HG03139 (cell line): ENCODE data around the gene SRI.
A peak's percentile ranks its signal among the peaks of the same experiment; 100 is the strongest.
"Not testable (repeated sequence)": the region's sequence is repeated elsewhere in the genome, so short reads cannot be mapped to it uniquely, and the experiment has no call there.

Experiments
- ATAC-seq: cut with Tn5 transposase; IDR thresholded peaks from one replicate; pipeline ENCODE4 v1.9.1; 2021; ENCODE audit not compliant: unreplicated experiment

The SRI gene, protein sequence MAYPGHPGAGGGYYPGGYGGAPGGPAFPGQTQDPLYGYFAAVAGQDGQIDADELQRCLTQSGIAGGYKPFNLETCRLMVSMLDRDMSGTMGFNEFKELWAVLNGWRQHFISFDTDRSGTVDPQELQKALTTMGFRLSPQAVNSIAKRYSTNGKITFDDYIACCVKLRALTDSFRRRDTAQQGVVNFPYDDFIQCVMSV

GRCh38 chr7:88219781-88220747 lies at the start of gene SRI:
SRI (minus strand) TSS chr7:88220038; CDS start chr7:88220026, 12 bp downstream.
- ATAC-seq: peak; percentile 61

- no peak for ATAC-seq
Observed at GRCh38 chr7:88269586-88269985, 49.7 kb upstream of the SRI start.

GRCh38 chr7:88268858-88269257 lies 49.0 kb upstream of the SRI start:
- no peak for ATAC-seq

- ATAC-seq: no peak
Observed at GRCh38 chr7:88268051-88268450, 48.2 kb upstream of the SRI start.

DNA sequence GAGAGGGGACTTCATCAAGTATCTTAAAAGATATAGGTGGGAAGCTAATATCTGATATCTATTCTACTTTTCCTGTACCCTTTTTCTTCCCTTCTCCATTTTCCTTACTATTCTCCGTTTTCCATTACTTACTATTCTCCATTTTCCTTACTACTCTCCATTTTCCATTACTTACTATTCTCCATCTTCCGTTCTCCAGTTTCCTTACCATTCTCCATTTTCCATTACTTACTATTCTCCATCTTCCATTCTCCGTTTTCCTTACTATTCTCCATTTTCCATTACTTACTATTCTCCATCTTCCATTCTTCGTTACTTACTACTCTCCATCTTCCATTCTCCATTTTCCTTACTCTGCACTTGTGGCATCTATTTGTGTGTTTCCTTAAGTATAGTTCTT lies 47.6 kb upstream of the SRI start:
- no peak for ATAC-seq

GRCh38 chr7:88264987-88265386 lies 45.1 kb upstream of the SRI start:
- not testable (repeated sequence) for ATAC-seq

DNA sequence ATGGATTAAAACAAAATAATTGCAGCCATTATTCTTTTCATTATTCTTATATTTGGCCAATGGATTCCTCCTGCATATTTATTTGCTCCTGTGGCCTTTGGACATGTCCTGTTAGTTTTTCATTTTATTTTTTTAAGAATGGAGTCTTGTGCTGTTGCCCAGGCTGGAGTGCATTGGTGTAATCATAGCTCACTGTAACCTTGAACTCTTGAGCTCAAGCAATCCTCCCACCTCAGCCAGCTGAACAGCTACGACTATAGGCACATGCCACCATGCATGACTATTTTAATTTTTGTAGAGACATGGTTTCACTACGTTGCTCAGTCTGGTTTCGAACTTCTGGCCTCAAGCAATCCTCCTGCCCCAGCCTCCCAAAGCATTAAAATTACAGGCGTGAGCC lies 42.7 kb upstream of the SRI start:
- no peak for ATAC-seq

DNA sequence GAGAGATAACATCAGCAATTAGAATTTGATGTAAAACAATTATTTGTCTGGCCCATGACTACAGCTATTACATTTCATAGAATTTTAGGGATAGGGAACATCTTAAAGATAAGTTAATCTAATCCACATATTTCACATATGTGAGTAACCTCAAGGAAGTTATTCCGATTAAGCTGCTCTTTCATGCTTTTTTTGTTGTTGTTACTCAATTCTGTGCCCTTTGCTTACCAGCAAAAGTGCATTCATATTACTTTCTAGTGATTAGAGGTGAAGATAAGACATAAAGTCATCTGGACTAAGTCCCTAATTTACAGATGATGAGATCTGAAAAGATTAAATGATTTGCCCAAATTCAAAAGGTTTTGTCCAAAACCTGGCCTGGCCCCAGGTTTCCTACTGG lies 40.9 kb upstream of the SRI start:
- no peak for ATAC-seq

DNA sequence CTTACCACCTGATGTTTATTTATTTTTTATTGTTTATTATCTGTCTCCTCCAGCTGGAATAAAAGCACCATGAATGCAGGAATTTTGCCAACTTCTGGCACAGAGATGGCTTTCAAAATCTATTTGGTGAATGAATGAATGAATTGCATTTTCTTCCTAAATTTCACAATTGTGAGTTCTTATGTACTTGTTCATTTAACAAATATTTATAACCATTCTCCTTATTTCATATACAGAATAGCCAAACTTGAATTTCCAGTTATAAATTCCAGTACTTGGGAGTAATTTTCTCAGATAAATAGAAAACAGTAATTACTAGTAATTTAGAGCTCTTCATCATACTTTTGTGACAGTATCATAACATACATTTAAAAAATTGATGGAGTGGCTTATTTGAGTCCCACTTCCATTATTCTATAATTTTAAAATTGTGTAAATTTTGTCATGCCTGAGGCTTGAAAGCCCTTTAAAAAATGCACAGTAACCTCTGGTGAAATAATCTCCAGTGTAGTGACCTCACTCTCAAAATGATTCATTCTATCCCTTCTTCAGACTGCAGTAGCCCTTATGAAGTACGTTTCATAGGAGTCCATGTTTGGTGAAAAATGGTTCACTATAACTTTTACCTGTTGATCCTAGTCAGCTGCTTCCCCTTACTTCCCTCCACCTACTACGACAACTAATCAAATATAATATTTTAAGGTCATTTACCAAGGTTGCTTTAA lies 40.0 kb upstream of the SRI start:
- no peak for ATAC-seq

DNA sequence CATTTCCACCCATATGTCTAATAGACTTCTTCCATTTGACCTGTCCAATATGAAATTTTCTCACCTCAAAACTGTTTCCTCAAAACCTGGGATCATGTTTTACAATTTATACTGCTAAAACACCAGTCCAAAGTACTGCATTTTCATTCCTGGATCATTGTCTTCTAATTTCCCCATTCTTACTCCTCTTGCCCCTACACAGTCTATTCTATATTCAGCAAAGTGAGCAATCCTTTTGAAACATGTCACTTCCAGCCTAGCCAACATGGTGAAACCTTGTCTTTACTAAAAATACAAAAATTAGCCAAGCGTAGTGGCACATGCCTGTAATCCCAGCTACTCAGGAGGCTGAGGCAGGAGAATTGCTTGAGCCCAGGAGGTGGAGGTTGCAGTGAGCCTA lies 38.5 kb upstream of the SRI start:
- not testable (repeated sequence) for ATAC-seq

DNA sequence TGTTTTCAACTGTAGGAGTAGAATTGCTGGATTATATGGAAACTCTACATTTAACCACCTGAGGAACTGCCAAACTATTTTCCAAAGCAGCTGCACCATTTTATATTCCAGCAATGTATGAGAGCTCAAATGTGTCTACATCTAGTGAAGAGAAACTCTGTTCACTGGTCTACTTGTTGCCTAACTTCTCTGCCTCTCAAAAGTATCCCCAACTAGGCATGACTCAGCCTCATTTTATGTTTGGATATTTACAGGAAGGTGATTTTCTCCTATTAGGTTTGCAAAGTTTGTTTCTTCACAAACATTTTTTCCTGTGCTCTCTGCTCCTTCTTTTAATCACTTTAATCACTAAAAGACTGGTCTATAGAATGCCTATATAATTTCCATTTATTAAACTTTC lies 37.1 kb upstream of the SRI start:
- no peak for ATAC-seq

DNA sequence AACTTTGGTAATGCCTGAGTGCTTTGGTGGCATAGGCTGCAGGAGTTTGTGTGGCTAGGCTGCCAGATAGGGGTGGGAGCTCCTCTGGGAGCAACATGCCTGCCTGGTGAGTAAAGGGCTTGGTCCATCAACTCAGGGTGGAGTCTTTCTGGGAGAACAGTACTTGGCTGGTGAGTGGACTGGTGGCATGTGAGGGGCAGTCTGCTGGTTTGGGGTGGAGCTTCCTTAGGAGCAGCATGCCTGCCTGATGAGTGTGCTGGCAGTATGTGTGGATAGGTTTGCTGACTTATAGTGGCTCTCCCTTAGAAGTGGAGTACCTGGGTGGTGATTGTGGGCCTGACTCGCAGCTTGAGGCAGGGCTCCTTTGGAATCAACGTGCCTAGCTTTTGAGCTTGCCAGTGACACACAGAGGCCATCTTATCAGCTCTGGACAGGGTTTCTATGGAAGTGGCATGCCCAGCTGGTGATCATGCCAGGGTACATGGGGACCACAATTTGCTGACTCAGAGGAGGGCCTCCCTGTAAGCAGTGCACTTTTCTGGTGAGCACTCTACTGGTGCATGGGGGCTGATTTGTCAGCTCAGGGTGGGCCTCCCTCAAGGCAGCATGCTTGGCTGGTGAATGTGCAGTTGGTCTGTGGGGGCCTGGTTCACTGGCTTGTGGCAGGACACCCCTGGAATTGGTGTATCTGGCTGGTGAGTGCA lies 35.0 kb upstream of the SRI start:
- ATAC-seq: no peak

DNA sequence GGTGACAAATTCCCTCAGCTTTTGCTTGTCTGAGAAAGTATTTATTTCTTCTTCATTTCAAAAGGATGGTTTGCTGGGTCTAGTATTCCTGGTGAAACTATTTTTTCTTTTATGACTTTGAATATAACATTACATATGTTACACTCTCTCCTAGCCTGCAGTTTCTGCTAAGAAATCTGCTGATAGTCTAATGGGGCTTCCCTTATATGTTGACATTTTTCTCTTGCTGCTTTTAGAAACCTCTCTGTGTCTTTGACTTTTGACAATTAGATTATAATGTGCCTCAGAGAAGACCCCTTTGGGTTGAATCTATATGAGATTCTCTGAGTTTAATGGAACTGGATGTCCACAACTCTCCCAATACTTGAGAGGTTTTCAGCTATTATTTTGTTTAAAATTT lies 33.8 kb upstream of the SRI start:
- no peak for ATAC-seq

- no peak for ATAC-seq
Observed at GRCh38 chr7:88244258-88244657, 24.4 kb upstream of the SRI start.

- ATAC-seq: no peak
Observed at GRCh38 chr7:88243345-88243909, 23.6 kb upstream of the SRI start.

DNA sequence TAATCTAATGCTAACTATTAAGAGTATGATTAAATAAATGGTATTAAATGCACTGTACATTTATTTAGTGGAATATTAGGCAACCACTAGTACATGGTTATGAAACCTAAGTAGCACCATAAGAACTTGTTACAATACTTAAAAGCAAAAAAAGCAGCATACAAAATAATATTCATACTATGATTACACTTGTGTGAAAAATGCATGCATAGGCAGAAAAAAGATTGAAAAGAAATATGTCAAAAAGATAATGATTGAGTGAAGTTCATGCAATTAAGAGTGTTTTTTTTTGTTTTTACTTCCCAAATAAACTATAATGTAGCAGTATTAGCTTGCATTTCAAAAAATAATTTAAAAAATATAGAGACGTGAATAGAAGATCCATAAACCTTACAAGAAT lies 20.0 kb upstream of the SRI start:
- no peak for ATAC-seq

- no peak for ATAC-seq
Observed at GRCh38 chr7:88233828-88234227, 14.0 kb upstream of the SRI start.

DNA sequence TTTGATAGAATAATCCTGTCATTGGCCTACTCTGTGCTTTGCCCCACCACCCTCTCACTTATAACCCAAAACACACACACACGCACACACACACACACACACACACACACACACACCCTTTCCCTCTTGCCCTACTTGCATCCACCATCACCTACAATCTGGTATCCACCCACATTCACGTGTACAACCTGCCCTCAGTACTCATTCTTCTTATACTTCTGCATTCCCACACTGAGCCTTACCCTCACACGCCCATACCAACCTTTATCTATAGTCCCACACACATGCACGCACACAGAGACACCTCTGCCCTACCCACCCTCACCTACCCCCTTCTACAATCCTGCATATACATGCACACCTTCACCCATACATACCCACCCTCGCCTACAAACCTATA lies 10.8 kb upstream of the SRI start:
- ATAC-seq: no peak

DNA sequence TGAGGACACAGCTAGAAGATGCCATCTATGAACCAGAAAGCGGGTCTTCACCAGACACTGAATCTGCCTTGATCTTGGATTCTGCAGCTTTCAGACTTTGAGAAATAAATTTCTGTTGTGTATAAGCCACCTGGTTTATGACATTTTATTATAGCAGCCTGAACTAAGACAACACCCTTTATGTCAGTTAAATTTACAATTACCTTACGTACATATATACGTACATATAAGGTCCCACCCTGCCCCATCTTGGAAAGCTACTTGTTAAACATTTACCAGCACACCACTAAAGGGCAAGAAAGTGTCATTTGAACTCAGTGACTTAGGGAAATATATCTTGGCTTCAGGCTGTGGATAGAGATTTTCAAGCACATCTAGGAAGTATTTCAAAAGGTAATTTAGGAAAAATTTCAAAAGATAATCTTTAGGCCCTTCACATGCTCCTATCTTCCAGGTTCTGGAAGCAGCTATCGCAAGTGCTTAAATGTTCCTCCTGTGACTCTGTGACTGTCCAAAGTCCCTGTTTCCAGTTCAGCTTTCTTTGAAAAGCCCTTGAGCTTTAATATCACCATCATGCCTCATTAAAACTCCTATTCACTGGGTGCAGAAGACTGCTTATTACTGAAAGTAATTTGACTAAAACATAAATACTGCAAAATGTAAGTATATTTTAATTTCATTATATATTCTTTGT lies 9.6 kb upstream of the SRI start:
- ATAC-seq: no peak

GRCh38 chr7:88226886-88227516 lies 7.2 kb upstream of the SRI start:
- no peak for ATAC-seq
